Measurements from ENCODE around the gene RXRA. TPM values are rescaled to one million over a fixed set of nuclear protein-coding genes. Genes with fewer than 3 reads are reported as not detected.

RXRA gene
- total RNA-seq, 1 experiment from 2014 or later: 15.7 TPM

DNA sequence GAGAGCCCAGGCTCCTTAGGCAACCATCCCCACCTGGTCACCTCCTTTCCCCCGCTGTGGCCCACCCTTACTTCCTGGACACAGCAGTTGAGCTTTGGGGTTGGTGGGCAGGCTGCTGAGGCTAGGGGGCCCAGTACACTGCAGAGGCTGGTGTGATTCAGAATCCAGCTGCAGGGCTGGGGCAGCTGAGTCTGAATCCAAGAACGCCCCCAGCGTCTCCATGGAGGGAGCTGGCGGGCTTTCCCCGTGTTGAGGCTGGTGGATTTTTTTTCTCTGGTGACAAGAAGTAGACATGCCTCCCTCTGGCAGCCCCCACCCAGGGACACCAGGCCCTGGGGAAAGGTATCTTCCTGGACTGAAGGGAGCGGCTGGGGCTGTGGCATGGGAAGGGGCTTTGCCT lies 104.8 kb downstream of the RXRA start:
- DNase-seq (ENCODE audit: low read depth in 1 of 2, low spot score in 2 of 2): no peak
- Histone ChIP-seq H3K36me3 (peaks cover 33% of the 10 kb centered on the region), H3K4me3 (no peak overlapping the region), H3K4me1 (replicated peaks) (peaks cover 39% of the 10 kb centered on the region), H3K9me3 (replicated peaks) (no peaks in the 10 kb centered on the region), H3K27ac (no peak overlapping the region), H3K27me3 (replicated peaks) (no peaks in the 10 kb centered on the region)

DNA sequence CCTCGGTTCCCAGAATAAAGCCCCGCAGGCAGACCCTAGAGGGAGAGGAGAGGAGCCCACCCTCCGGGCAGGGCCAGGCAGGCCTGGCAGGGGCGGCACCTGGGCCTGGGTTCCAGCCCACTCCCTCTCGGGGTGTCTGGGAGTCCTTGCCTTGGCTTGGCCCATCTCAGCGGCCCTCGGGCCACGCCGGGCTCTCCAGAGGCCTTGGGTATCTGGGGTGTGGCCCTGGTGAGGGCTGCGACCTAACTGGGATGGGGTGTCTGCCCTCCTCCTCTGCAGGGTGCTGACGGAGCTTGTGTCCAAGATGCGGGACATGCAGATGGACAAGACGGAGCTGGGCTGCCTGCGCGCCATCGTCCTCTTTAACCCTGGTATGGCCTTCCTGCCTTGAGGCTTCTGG lies 105.4 kb downstream of the RXRA start:
- Histone ChIP-seq H3K4me1 (replicated peaks) (peaks cover 44% of the 10 kb centered on the region), H3K36me3 (peaks cover 33% of the 10 kb centered on the region), H3K9me3 (replicated peaks) (no peaks in the 10 kb centered on the region), H3K27ac (no peak overlapping the region), H3K27me3 (replicated peaks) (no peaks in the 10 kb centered on the region), H3K4me3 (no peak overlapping the region)
- DNase-seq (ENCODE audit: low read depth in 1 of 2, low spot score in 2 of 2): no peak

DNA sequence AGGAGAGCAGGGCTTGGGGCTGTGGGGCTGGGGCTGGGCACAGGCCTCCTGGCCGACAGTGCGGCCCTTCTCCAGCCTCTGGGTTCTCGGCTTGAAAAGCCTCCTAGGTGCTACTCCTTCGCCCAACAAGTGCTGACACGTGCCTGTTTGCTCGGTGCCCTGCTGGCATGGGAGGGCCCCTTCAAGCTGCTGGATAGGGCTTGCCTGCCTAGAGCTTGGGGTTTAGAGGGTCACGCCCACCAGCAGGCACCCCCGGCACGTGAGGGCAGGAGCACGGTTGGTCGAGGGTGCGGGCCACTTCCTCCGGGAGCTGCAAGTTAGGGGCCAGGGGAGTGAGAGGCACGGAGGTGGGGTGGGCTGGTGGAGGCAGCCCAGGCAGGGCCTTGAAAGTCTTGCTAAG lies 106.2 kb downstream of the RXRA start:
- H3K4me1 ChIP-seq (replicated peaks): peaks cover 52% of the 10 kb centered on the region
- no peak overlapping the region for H3K4me3 ChIP-seq
- peaks cover 33% of the 10 kb centered on the region for H3K36me3 ChIP-seq
- no peaks in the 10 kb centered on the region for H3K27me3 ChIP-seq (replicated peaks)
- no peaks in the 10 kb centered on the region for H3K9me3 ChIP-seq (replicated peaks)
- no peak overlapping the region; the same call in 1 of the 2 replicates for H3K27ac ChIP-seq
- no peak for DNase-seq (ENCODE audit: low read depth in 1 of 2, low spot score in 2 of 2)

DNA sequence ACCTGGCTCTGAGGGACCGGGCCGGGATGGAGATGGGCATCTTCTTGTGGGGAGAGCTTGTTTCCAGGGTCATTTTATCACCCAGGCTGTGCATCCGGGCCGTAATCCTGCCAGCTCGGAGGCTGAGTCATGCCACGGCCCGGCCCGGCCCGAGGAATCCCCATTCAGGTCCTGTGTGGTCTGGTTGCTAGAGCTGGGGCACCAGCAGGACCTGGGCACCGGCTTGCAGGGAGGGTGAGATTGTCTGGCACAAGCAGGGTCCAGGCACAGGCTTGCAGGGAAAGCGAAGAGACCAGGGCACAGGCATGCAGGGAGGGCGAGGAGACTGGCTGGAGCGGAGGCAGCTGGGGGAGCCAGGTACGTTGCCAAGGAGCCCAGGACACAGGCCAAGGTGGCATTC lies 106.8 kb downstream of the RXRA start:
- H3K27me3 ChIP-seq (replicated peaks): no peaks in the 10 kb centered on the region
- peak; percentile 41 to 67 for DNase-seq (ENCODE audit: low read depth in 1 of 2, low spot score in 2 of 2)
- H3K36me3 ChIP-seq: peaks cover 33% of the 10 kb centered on the region
- H3K27ac ChIP-seq: no peak overlapping the region; the same call in 1 of the 2 replicates
- no peaks in the 10 kb centered on the region for H3K9me3 ChIP-seq (replicated peaks)
- H3K4me3 ChIP-seq: no peak overlapping the region
- peaks cover 59% of the 10 kb centered on the region for H3K4me1 ChIP-seq (replicated peaks)

GRCh38 chr9:134433909-134434882 lies 107.9 kb downstream of the RXRA start:
- Histone ChIP-seq H3K36me3 (peaks cover 33% of the 10 kb centered on the region), H3K9me3 (replicated peaks) (no peaks in the 10 kb centered on the region), H3K4me3 (no peak overlapping the region), H3K27ac (peak overlapping the region; percentile 35), H3K4me1 (replicated peaks) (peaks cover 65% of the 10 kb centered on the region), H3K27me3 (replicated peaks) (no peaks in the 10 kb centered on the region)
- DNase-seq (ENCODE audit: low read depth in 1 of 2, low spot score in 2 of 2): no peak

GRCh38 chr9:134434894-134435506 lies 108.7 kb downstream of the RXRA start:
- peak; percentile 87 to 94 for DNase-seq (ENCODE audit: low read depth in 1 of 2, low spot score in 2 of 2)
- H3K9me3 ChIP-seq (replicated peaks): no peaks in the 10 kb centered on the region
- H3K27ac ChIP-seq: peak overlapping the region; percentile 32; the same call in 1 of the 2 replicates
- H3K36me3 ChIP-seq: peaks cover 33% of the 10 kb centered on the region
- no peak overlapping the region for H3K4me3 ChIP-seq
- H3K27me3 ChIP-seq (replicated peaks): no peaks in the 10 kb centered on the region
- H3K4me1 ChIP-seq (replicated peaks): peaks cover 65% of the 10 kb centered on the region

GRCh38 chr9:134435550-134436378 lies 109.5 kb downstream of the RXRA start:
- no peaks in the 10 kb centered on the region for H3K9me3 ChIP-seq (replicated peaks)
- H3K27ac ChIP-seq: peak overlapping the region; percentile 79
- DNase-seq (ENCODE audit: low read depth in 1 of 2, low spot score in 2 of 2): no peak
- no peaks in the 10 kb centered on the region for H3K27me3 ChIP-seq (replicated peaks)
- H3K36me3 ChIP-seq: peaks cover 33% of the 10 kb centered on the region
- peaks cover 65% of the 10 kb centered on the region for H3K4me1 ChIP-seq (replicated peaks)
- no peak overlapping the region for H3K4me3 ChIP-seq

GRCh38 chr9:134436379-134436762 lies 110.1 kb downstream of the RXRA start:
- Histone ChIP-seq H3K9me3 (replicated peaks) (no peaks in the 10 kb centered on the region), H3K36me3 (peaks cover 33% of the 10 kb centered on the region), H3K4me1 (replicated peaks) (peaks cover 67% of the 10 kb centered on the region), H3K27me3 (replicated peaks) (no peaks in the 10 kb centered on the region), H3K4me3 (no peak overlapping the region), H3K27ac (peak overlapping the region; percentile 79)
- no peak for DNase-seq (ENCODE audit: low read depth in 1 of 2, low spot score in 2 of 2)

DNA sequence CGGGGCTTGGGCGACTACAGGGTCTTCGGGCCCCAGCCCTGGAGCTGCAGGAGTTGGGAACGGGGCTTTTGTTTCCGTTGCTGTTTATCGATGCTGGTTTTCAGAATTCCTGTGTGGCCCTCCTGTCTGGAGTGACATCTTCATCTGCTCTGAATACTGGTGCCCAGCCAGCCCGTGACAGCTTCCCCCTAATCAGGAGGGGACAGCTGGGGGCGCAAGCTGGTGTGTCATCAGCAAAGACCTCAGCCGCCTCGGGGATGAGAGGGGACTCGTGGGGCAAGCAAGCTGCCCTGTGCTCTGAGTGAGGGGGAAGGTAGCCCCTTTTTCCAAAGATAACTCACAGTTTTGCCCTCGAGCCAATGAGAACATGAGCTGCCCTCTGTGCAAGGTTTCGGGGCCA lies 110.7 kb downstream of the RXRA start:
- H3K4me1 ChIP-seq (replicated peaks): peaks cover 73% of the 10 kb centered on the region
- H3K9me3 ChIP-seq (replicated peaks): no peaks in the 10 kb centered on the region
- DNase-seq (ENCODE audit: low read depth in 1 of 2, low spot score in 2 of 2): peak; percentile 79 to 82
- H3K27ac ChIP-seq: peak overlapping the region; percentile 79
- H3K4me3 ChIP-seq: no peak overlapping the region
- peaks cover 30% of the 10 kb centered on the region for H3K36me3 ChIP-seq
- H3K27me3 ChIP-seq (replicated peaks): no peaks in the 10 kb centered on the region

DNA sequence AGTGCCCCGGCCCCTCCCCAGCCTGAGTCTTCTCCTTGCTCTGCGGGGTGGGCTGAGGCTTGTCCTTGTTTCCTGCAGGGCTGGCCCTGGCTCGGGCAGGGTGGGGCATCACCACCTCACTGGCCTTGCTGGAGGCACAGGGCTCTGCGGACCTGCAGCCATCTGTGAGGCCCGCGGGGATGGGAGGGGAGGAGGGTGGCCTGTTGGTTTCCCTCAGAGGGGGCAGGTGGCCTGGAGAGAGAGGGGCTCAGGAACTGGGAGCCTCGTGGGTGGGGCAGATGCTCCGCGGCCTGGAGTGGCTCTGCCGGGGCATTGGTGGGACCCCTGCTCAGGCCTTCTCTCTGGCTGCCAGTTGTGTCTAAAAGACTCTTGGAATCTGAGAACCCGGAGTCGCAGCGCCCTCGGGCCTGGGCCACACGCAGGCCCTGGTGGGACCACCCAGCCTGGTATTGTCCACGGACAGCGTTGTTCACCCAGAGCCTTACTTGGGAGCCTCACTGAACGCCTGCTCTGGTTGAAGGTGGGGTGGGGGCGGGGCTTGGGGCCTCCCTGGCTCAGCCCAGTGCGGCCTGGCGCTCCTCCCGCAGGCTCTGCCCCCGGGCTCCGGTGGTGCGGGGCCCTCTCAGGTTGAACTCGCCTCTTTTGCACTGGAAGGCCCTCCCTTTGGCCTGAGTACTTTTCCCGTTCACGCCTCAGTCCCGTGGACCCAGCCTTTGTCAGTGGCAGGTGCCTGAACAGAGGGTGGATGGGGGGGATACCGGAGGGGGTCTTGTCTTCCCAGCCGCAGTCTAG lies 111.3 kb downstream of the RXRA start:
- H3K27me3 ChIP-seq (replicated peaks): no peaks in the 10 kb centered on the region
- peaks cover 23% of the 10 kb centered on the region for H3K36me3 ChIP-seq
- no peaks in the 10 kb centered on the region for H3K9me3 ChIP-seq (replicated peaks)
- no peak overlapping the region for H3K4me3 ChIP-seq
- peak; percentile 89 to 95 for DNase-seq (ENCODE audit: low read depth in 1 of 2, low spot score in 2 of 2)
- peaks cover 74% of the 10 kb centered on the region for H3K4me1 ChIP-seq (replicated peaks)
- peak overlapping the region; percentile 79 for H3K27ac ChIP-seq

DNA sequence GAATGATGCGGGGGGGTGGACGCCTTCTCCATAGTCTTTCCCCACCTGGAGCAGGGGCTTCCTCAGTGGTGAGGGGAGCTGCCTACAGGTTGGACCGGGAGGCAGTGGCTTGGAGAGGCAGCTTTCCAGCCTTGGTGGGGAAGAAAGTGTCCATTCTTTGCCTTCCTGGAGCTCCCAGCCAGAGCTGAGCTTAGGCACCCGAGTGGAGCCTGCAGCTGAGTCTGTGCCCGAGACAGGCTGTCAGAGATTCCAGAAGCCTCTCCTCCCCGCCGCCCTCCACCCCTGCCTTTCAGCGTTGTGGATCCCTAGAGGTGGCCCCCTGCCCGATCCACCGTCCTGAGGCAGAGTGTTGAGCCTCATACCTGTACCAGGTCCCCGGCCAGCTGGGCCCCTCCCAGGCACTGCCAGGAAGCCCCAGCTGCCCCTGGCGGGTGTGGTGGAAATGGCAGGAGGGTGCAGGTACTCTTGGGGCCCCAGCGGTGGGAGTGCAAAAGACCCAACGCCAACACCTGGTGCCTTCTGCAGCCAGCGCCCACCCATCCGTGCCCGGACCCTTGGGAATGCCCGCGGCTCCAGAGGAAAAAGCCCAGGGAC lies 112.0 kb downstream of the RXRA start:
- Histone ChIP-seq H3K4me1 (replicated peaks) (peaks cover 74% of the 10 kb centered on the region), H3K4me3 (no peak overlapping the region), H3K9me3 (replicated peaks) (no peaks in the 10 kb centered on the region), H3K27ac (no peak overlapping the region), H3K36me3 (peaks cover 19% of the 10 kb centered on the region), H3K27me3 (replicated peaks) (no peaks in the 10 kb centered on the region)
- DNase-seq (ENCODE audit: low read depth in 1 of 2, low spot score in 2 of 2): no peak

- DNase-seq (ENCODE audit: low read depth in 1 of 2, low spot score in 2 of 2): no peak
- Histone ChIP-seq H3K36me3 (peaks cover 8% of the 10 kb centered on the region), H3K4me1 (replicated peaks) (peaks cover 70% of the 10 kb centered on the region), H3K27me3 (replicated peaks) (no peaks in the 10 kb centered on the region), H3K4me3 (no peak overlapping the region), H3K9me3 (replicated peaks) (no peaks in the 10 kb centered on the region), H3K27ac (no peak overlapping the region)
Measured at GRCh38 chr9:134439368-134439784, 113.1 kb downstream of the RXRA start.
